Stimulated activated CD4-positive, alpha-beta T cell treated with anti-CD3 and anti-CD28 coated beads, Interleukin-4, amount 100 ng/mL, for 1 hour (primary cell): ENCODE data around the gene SERPINA9.
"Not testable (repeated sequence)": the region's sequence is repeated elsewhere in the genome, so short reads cannot be mapped to it uniquely, and the experiment has no call there.

Experiments used
- DNase-seq: peaks from one replicate; pipeline ENCODE4 v3.0.0-alpha.2; 2020

SERPINA9 gene, protein sequence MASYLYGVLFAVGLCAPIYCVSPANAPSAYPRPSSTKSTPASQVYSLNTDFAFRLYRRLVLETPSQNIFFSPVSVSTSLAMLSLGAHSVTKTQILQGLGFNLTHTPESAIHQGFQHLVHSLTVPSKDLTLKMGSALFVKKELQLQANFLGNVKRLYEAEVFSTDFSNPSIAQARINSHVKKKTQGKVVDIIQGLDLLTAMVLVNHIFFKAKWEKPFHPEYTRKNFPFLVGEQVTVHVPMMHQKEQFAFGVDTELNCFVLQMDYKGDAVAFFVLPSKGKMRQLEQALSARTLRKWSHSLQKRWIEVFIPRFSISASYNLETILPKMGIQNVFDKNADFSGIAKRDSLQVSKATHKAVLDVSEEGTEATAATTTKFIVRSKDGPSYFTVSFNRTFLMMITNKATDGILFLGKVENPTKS

GRCh38 chr14:94476023-94476422 lies at the start of gene SERPINA9:
Gene SERPINA9 (minus strand): TSS chr14:94476197. CDS start chr14:94469840, 6,357 bp downstream.
- no peak for DNase-seq

DNA sequence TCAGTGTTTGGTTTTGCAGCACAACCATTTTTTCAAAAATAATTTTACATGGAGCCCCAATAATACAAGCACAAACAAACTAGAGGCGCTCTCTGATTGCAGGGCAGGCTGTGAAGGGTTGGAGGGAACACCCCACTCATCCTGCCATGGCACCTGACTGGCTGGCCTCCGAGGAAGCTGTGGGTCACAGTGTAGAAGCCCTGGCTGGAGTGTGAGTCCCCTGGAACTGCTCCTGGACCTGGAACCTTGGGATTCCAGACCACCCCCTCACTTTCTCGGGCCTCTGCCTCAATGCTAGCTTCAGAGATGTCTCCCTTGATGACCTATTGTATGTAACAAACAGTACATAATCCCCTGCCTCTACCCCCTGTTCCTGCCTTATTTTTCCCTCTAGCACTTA lies 48.1 kb upstream of the SERPINA9 start:
- DNase-seq, result no peak

DNA sequence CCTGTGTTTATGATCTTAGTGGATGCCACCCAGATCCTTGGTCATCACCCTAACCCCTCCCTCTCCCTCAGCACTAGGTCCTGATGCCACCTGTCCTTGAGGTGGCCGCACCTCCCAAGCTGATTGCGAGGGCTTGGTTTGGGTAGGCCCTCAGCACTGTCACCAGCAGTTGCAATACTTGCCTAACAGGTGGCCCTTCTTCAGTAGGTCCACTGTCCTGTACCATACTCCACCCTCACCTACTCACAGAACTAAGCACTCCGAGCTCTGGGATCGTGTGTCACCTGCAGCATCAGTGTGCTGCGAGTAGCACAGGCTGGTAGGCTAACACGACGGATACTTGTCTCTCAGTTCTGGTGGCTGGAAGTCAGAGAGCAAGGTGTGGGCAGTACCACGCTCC lies 47.3 kb upstream of the SERPINA9 start:
- no peak for DNase-seq

GRCh38 chr14:94522115-94522724 lies 46.2 kb upstream of the SERPINA9 start:
- no peak for DNase-seq

GRCh38 chr14:94521375-94522114 lies 45.5 kb upstream of the SERPINA9 start:
- DNase-seq, result no peak

- no peak for DNase-seq
Measured at GRCh38 chr14:94517641-94518257, 41.8 kb upstream of the SERPINA9 start.

DNA sequence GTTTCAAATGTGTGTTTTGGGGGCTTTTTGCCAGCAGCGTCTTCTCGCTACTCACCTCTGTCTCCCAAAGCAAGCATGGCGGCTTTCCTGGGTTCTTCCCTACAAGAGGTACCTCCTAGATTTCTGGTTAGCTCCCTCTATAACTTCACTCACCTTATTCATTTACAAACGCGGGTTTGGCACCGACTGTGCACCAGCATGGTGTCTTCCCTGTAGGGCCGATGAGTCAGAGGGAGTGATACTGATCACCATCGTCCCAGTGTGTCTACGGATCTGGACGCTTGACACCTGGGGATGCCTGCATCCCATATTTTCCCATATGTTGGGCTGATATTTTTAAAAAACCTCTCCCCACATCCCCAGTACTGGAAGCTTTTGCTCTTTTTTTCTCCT lies 41.2 kb upstream of the SERPINA9 start:
- DNase-seq, result no peak

DNA sequence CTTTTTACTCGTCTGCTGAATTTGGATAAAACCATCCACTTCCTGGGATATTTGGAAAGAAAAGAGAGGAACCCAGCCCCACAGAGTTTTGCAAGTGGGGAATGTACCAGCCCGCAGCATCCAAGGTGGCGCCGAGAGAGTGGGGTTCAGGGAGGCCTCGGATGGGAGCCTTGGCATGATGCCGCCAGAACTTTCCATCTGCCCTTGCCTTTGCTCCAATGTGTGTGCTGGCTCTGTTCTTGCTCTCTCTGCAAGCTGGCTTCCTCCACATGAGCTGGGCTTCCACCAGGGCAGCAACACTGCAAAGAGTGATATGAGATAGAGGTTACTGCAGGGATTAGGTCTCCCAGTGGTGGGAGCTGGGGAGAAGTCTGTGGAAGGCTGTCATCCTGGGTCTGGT lies 39.9 kb upstream of the SERPINA9 start:
- DNase-seq, result no peak

- no peak for DNase-seq
Measured at GRCh38 chr14:94515426-94515825, 39.4 kb upstream of the SERPINA9 start.

GRCh38 chr14:94514351-94514750 lies 38.4 kb upstream of the SERPINA9 start:
- DNase-seq, result no peak

GRCh38 chr14:94510481-94510880 lies 34.5 kb upstream of the SERPINA9 start:
- DNase-seq, result not testable (repeated sequence)

GRCh38 chr14:94509356-94509755 lies 33.4 kb upstream of the SERPINA9 start, which contains the start of gene SERPINA12:
Gene SERPINA12 (minus strand): TSS chr14:94509469. CDS start chr14:94498397, 11,072 bp downstream.
- no peak for DNase-seq

DNA sequence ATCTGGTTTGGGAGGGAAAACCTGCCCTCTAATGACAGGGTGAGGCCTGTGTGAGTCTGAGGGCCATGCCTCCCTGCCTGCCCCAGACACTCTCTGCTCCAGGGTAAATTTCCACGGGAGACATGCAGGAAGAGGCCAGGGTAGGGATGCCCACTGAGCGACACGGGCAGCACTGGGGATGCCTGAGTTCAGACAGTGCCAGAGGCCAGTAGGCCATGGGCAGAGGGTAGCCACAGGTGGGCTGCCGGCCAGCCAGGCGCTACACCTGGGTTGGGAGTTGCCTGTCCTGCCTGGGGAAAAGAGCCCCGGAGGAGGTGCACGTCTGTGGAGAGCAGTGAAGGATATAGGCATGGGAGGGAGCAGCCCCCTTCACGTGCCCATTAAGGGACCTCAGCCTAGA lies 29.6 kb upstream of the SERPINA9 start:
- no peak for DNase-seq

DNA sequence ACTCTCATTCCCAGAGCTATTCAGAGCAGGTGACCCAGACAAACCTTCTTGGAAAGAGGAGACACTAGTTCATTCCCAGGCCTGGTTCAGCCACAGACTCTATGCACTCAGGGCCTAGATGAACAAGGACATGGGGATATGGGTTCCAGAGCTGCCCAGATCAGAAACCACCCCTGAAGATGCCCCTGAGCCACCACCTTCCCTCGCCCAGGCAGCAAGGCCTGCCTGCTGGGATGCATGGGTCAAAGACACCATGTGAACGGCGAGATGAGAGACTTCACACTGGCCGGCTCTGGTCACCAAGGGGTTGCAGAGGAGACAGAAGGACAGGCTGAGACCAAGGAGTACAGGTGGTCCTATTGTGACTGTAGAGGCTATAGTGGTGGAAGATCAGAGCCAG lies 29.2 kb upstream of the SERPINA9 start:
- no peak for DNase-seq

GRCh38 chr14:94501588-94502516 lies 25.9 kb upstream of the SERPINA9 start:
- DNase-seq, result no peak

DNA sequence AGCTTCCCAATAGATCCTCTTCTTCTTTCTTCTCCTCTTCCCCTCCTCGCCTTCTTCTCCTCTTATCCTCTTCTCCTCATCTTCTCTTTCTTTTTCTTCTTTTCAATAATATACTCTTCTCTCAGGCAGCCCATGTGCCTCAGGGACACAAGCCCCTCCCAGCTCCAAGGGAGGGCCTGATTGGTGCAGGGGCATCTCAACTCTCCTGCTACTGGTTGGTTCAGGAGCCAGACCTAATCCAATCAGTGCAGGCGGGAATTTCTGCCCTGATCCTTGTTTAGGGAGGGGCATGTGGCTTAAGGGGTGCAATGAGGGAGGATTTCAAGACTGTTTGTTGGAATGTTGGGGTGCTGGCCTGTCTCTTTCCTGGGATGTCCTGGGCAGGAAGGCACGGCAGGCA lies 24.3 kb upstream of the SERPINA9 start:
- no peak for DNase-seq

- DNase-seq, result no peak
Measured at GRCh38 chr14:94499673-94500072, 23.7 kb upstream of the SERPINA9 start.

DNA sequence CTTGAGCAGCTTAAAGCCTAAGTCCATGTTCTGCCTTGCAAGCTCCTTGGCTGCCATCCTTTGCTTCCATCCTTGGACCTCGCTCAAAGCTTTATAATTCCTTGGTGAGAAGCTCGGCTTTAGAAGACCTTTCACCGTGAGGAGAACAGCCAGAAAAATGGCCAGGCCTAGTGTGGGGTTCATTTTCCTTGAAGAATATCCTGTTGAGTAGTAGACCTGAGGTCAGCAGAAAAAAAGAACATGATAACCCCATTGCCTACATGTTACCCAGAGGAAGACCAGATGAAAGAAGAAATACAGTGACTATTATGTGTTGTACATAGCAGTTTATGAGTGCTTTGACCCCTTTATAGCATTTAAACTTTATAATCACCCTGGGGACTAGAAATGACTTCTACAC lies 22.2 kb upstream of the SERPINA9 start:
- DNase-seq, result no peak

- no peak for DNase-seq
Measured at GRCh38 chr14:94494085-94494484, 18.1 kb upstream of the SERPINA9 start.

DNA sequence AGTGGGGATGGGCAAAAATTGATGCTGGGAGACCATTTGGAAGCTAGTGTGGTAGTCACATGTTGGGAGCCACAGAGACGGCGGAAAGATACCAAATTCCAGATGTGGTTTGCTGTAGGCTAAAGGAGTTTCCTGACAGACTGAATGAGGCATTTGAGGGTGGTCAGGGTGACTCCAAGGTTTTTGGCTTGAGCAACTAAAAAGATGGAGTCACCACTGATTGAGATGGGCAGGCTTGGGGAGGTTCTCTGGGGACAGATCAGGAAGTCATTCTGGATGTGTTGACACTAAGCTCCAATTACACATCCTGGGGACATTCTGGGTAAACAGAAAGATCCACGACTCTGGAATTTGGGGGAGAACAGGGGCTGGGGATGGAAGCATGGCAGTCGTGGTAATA lies 15.5 kb upstream of the SERPINA9 start:
- DNase-seq, result no peak

- DNase-seq, result no peak
Measured at GRCh38 chr14:94489336-94489735, 13.3 kb upstream of the SERPINA9 start.

DNA sequence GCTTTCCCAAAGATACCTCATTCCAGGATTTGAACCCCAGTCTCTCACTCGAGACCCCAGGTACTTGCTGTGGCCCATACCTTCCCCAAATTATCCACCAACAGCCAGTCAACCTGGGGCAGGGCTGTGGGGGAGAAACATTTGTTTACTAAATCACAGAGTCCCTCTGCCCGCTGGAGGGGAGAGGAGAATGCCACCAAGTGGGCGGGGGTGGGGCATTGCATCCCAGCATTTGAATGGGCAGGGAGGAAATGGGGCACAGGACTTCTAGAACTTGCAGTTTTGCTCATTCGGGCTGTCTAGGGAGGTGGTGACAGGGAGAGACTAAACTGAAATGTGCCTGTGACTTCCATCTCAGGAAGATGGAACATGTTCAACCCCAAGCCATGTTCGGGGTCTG lies 10.9 kb upstream of the SERPINA9 start:
- no peak for DNase-seq
